Progenitor cell of endocrine pancreas (in vitro differentiated cells): ENCODE results near the gene RBP3. TPM values are rescaled to one million over a fixed set of nuclear protein-coding genes. Genes with fewer than 3 reads are reported as not detected.

Experiments
- DNase-seq: peaks from one replicate; pipeline ENCODE4 v3.0.0; 2021; ENCODE audit warnings: low spot score; ENCODE audit not compliant: unreplicated experiment
- H3K27ac Mint-ChIP-seq: 2 replicates; pipeline ENCODE4 v1.8.0; 2021; ENCODE audit warnings: mild to moderate bottlenecking, moderate library complexity, mixed read lengths
- H3K27me3 Mint-ChIP-seq: 2 replicates; pipeline ENCODE4 v1.8.0; 2021; ENCODE audit warnings: mixed read lengths
- H3K36me3 Mint-ChIP-seq: 2 replicates; pipeline ENCODE4 v1.8.0; 2022; ENCODE audit warnings: mixed read lengths; ENCODE audit not compliant: insufficient read depth
- H3K4me1 Mint-ChIP-seq: 2 replicates; pipeline ENCODE4 v1.8.0; 2021; ENCODE audit warnings: low read depth, mixed read lengths
- H3K4me3 Mint-ChIP-seq: 2 replicates; pipeline ENCODE4 v1.8.0; 2021; ENCODE audit warnings: low read depth, mild to moderate bottlenecking, moderate library complexity, mixed read lengths
- H3K9me3 Mint-ChIP-seq: 2 replicates; pipeline ENCODE4 v1.8.0; 2021; ENCODE audit warnings: low read depth, mixed read lengths
- total RNA-seq: library from RNA; stranded (reverse); gene quantifications from 2 replicates; pipeline ENCODE4 v1.2.1, GENCODE V29; 2021
- TF ChIP-seq, protein P1 (sequence below): fragments of 200-600 bp; sonication (generic); IDR thresholded peaks from one replicate; pipeline ENCODE4 v1.5.0; 2021; ENCODE audit warnings: antibody characterized with exemption, mild to moderate bottlenecking; ENCODE audit not compliant: unreplicated experiment

The RBP3 gene
- total RNA-seq, 1 donor from 2014 or later: 0.10 TPM

DNA sequence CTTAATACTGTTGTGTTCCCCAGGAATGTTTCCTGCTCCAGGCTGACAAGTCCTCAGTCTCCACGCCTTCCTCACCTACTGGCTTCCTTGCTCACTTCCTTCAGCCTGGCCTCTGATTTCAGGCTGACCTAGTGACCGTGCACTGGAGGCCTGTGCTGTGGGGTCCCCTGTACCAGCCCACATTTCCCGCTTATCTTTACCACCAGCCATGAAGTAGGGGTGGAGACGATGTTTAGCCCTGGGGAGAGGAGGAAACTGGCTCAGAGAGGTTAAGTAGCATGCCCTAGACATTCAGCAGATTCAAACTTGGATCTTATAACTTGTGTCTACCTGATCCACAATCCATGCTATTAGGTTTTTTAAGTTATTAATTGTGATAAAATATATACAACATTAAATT lies 40.7 kb downstream of the RBP3 start:
- Mint-ChIP-seq H3K4me1 (peaks cover 4% of the 10 kb centered on the region), H3K4me3 (no peak overlapping the region), H3K36me3 (no peaks in the 10 kb centered on the region), H3K9me3 (no peaks in the 10 kb centered on the region), H3K27ac (no peak overlapping the region), H3K27me3 (peaks cover 33% of the 10 kb centered on the region)
- TF ChIP-seq, protein P1, sequence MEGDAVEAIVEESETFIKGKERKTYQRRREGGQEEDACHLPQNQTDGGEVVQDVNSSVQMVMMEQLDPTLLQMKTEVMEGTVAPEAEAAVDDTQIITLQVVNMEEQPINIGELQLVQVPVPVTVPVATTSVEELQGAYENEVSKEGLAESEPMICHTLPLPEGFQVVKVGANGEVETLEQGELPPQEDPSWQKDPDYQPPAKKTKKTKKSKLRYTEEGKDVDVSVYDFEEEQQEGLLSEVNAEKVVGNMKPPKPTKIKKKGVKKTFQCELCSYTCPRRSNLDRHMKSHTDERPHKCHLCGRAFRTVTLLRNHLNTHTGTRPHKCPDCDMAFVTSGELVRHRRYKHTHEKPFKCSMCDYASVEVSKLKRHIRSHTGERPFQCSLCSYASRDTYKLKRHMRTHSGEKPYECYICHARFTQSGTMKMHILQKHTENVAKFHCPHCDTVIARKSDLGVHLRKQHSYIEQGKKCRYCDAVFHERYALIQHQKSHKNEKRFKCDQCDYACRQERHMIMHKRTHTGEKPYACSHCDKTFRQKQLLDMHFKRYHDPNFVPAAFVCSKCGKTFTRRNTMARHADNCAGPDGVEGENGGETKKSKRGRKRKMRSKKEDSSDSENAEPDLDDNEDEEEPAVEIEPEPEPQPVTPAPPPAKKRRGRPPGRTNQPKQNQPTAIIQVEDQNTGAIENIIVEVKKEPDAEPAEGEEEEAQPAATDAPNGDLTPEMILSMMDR: no peak
- DNase-seq: no peak

DNA sequence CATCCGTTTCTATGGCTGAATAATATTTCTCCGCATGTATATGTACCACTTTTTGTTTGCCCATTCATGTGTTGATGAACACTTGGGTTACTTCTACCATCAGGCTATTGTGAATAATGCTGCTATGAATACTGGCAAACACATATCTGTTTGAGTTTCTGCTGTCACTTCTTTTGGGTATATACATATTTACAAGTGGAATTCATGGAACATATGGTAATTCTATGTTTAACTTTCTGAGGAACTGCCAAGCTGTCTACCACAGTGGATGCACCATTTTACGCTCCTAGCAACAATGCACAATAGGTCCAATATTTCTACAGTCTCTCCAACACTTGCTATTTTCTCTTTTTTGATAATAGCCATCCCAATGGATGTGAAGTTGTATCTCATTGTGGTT lies 41.5 kb downstream of the RBP3 start:
- TF ChIP-seq, protein P1: no peak
- no peak overlapping the region for H3K27ac Mint-ChIP-seq

GRCh38 chr10:47396311-47396717 lies 48.2 kb downstream of the RBP3 start:
- TF ChIP-seq, protein P1: no peak
- no peak overlapping the region for H3K4me3 Mint-ChIP-seq

More for the DNA sequence above, 41.5 kb downstream of the RBP3 start:
- Mint-ChIP-seq H3K4me1 (peaks cover 4% of the 10 kb centered on the region), H3K36me3 (no peaks in the 10 kb centered on the region), H3K4me3 (no peak overlapping the region), H3K9me3 (no peaks in the 10 kb centered on the region), H3K27me3 (peaks cover 32% of the 10 kb centered on the region)
- DNase-seq: no peak

DNA sequence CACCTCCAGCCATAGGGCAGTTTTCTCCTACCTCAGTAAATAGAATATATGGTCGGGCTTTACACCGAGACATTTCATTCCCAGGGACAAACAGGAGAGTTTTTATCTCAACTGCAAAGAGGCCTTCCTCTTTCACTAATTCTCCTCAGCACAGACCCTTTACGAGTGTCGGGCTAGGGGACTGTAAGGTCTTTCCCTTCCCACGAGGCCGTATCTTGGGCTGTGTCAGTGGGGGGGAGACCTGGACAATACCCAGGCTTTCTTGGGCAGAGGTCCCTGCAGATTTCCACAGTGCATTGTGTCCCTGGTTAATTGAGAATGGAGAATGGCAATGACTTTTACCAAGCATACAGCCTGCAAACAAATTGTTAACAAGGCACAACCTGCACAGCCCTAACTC lies 49.1 kb downstream of the RBP3 start:
- H3K4me1 Mint-ChIP-seq: peaks cover 4% of the 10 kb centered on the region
- H3K9me3 Mint-ChIP-seq: peaks cover 8% of the 10 kb centered on the region
- no peak for DNase-seq
- peaks cover 3% of the 10 kb centered on the region for H3K27me3 Mint-ChIP-seq
- no peak overlapping the region for H3K27ac Mint-ChIP-seq
- TF ChIP-seq, protein P1: no peak
- H3K36me3 Mint-ChIP-seq: no peaks in the 10 kb centered on the region
- no peak overlapping the region for H3K4me3 Mint-ChIP-seq

More at GRCh38 chr10:47396311-47396717, 48.2 kb downstream of the RBP3 start:
- Mint-ChIP-seq H3K27ac (no peak overlapping the region), H3K9me3 (peaks cover 8% of the 10 kb centered on the region), H3K27me3 (peaks cover 5% of the 10 kb centered on the region), H3K4me1 (peaks cover 1% of the 10 kb centered on the region), H3K36me3 (no peaks in the 10 kb centered on the region)
- no peak for DNase-seq

- Mint-ChIP-seq H3K27me3 (no peaks in the 10 kb centered on the region), H3K27ac (no peak overlapping the region), H3K4me1 (peaks cover 17% of the 10 kb centered on the region), H3K4me3 (no peak overlapping the region), H3K36me3 (no peaks in the 10 kb centered on the region), H3K9me3 (peaks cover 8% of the 10 kb centered on the region)
- TF ChIP-seq, protein P1: no peak
- no peak for DNase-seq
Measured at GRCh38 chr10:47400251-47400650, 52.1 kb downstream of the RBP3 start.
